ENCODE results near the gene PAK4. TPM values are rescaled to one million over a fixed set of nuclear protein-coding genes. Genes with fewer than 3 reads are reported as not detected.
"Not testable (repeated sequence)": the region's sequence is repeated elsewhere in the genome, so short reads cannot be mapped to it uniquely, and the experiment has no call there.

PAK4 gene
- total RNA-seq, 1 experiment from 2014 or later: 16.2 TPM

GRCh38 chr19:39100500-39101166 is 25.0 kb upstream of the PAK4 start:
- DNase-seq (ENCODE audit: low spot score): no peak

- DNase-seq (ENCODE audit: low spot score): no peak
Measured at GRCh38 chr19:39103151-39103550, 22.4 kb upstream of the PAK4 start.

GRCh38 chr19:39104186-39104596 is 21.4 kb upstream of the PAK4 start:
- no peak for DNase-seq (ENCODE audit: low spot score)

GRCh38 chr19:39106194-39106593 is 19.4 kb upstream of the PAK4 start:
- DNase-seq (ENCODE audit: low spot score): no peak

- DNase-seq (ENCODE audit: low spot score): no peak
Measured at GRCh38 chr19:39109641-39110040, 15.9 kb upstream of the PAK4 start.

GRCh38 chr19:39110263-39110967 is 15.2 kb upstream of the PAK4 start:
- DNase-seq (ENCODE audit: low spot score): peak; percentile 46

GRCh38 chr19:39111593-39112199 is 13.9 kb upstream of the PAK4 start:
- DNase-seq (ENCODE audit: low spot score): peak; percentile 34

- peak; percentile 89 for DNase-seq (ENCODE audit: low spot score)
Measured at GRCh38 chr19:39112338-39112890, 13.2 kb upstream of the PAK4 start.

- DNase-seq (ENCODE audit: low spot score): no peak
Measured at GRCh38 chr19:39113199-39113598, 12.4 kb upstream of the PAK4 start.

GRCh38 chr19:39115105-39115847 is 10.3 kb upstream of the PAK4 start:
- no peak for DNase-seq (ENCODE audit: low spot score)

GRCh38 chr19:39117023-39117422 is 8.6 kb upstream of the PAK4 start:
- DNase-seq (ENCODE audit: low spot score): not testable (repeated sequence)

- no peak for DNase-seq (ENCODE audit: low spot score)
Measured at GRCh38 chr19:39119830-39120229, 5.8 kb upstream of the PAK4 start.

- DNase-seq (ENCODE audit: low spot score): no peak
Measured at GRCh38 chr19:39122934-39123731, 2.5 kb upstream of the PAK4 start.

GRCh38 chr19:39124136-39124764 is 1.3 kb upstream of the PAK4 start:
- no peak for DNase-seq (ENCODE audit: low spot score)

GRCh38 chr19:39125199-39125553 is 410 bp upstream of the PAK4 start:
- DNase-seq (ENCODE audit: low spot score): no peak

GRCh38 chr19:39126312-39127187 is 964 bp downstream of the PAK4 start:
- peak; percentile 16 for DNase-seq (ENCODE audit: low spot score)

- no peak for DNase-seq (ENCODE audit: low spot score)
Measured at GRCh38 chr19:39127812-39128515, 2.4 kb downstream of the PAK4 start.

GRCh38 chr19:39128516-39129079 is 3.0 kb downstream of the PAK4 start:
- DNase-seq (ENCODE audit: low spot score): no peak

- no peak for DNase-seq (ENCODE audit: low spot score)
Measured at GRCh38 chr19:39129116-39129515, 3.5 kb downstream of the PAK4 start.

Measured in A172 (cell line).